Measurements from ENCODE around the gene C2orf68.
"Not testable (repeated sequence)": the region's sequence is repeated elsewhere in the genome, so short reads cannot be mapped to it uniquely, and the experiment has no call there.

C2orf68 gene

GRCh38 chr2:85594715-85595300 is 17.1 kb downstream of the C2orf68 start:
- Histone ChIP-seq H3K36me3 (ENCODE audit: control insufficient read depth, insufficient read depth, low read length) (peaks cover 7% of the 10 kb centered on the region), H3K9ac (ENCODE audit: low read length) (peak overlapping the region; percentile 39), H3K27ac (ENCODE audit: low read depth, low read length) (peak overlapping the region; percentile 75), H3K27me3 (ENCODE audit: control insufficient read depth, insufficient read depth, low read length) (no peaks in the 10 kb centered on the region), H3K4me1 (ENCODE audit: control insufficient read depth, insufficient read depth, low read length) (peaks cover 18% of the 10 kb centered on the region), H3K4me3 (ENCODE audit: low read length) (peak overlapping the region; percentile 81)

- H3K27me3 ChIP-seq (ENCODE audit: control insufficient read depth, insufficient read depth, low read length) = no peaks in the 10 kb centered on the region
- no peak overlapping the region for H3K27ac ChIP-seq (ENCODE audit: low read depth, low read length)
- no peak overlapping the region for H3K9ac ChIP-seq (ENCODE audit: low read length)
- H3K36me3 ChIP-seq (ENCODE audit: control insufficient read depth, insufficient read depth, low read length) = no peaks in the 10 kb centered on the region
- H3K4me1 ChIP-seq (ENCODE audit: control insufficient read depth, insufficient read depth, low read length) = peaks cover 18% of the 10 kb centered on the region
- H3K4me3 ChIP-seq (ENCODE audit: low read length) = no peak overlapping the region
Observed at GRCh38 chr2:85593023-85593422, 18.8 kb downstream of the C2orf68 start.

- H3K36me3 ChIP-seq (ENCODE audit: control insufficient read depth, insufficient read depth, low read length); H3K4me3 ChIP-seq (ENCODE audit: low read length); H3K27me3 ChIP-seq (ENCODE audit: control insufficient read depth, insufficient read depth, low read length); H3K9ac ChIP-seq (ENCODE audit: low read length); H3K27ac ChIP-seq (ENCODE audit: low read depth, low read length): not testable (repeated sequence)
- H3K4me1 ChIP-seq (ENCODE audit: control insufficient read depth, insufficient read depth, low read length) = peaks cover 18% of the 10 kb centered on the region
Observed at GRCh38 chr2:85592299-85592698, 19.6 kb downstream of the C2orf68 start.

GRCh38 chr2:85591563-85591962 is 20.3 kb downstream of the C2orf68 start:
- H3K4me1 ChIP-seq (ENCODE audit: control insufficient read depth, insufficient read depth, low read length) = peaks cover 15% of the 10 kb centered on the region
- no peak overlapping the region for H3K27ac ChIP-seq (ENCODE audit: low read depth, low read length)
- H3K4me3 ChIP-seq (ENCODE audit: low read length) = no peak overlapping the region
- no peaks in the 10 kb centered on the region for H3K36me3 ChIP-seq (ENCODE audit: control insufficient read depth, insufficient read depth, low read length)
- H3K9ac ChIP-seq (ENCODE audit: low read length) = no peak overlapping the region
- no peaks in the 10 kb centered on the region for H3K27me3 ChIP-seq (ENCODE audit: control insufficient read depth, insufficient read depth, low read length)

GRCh38 chr2:85590950-85591349 is 20.9 kb downstream of the C2orf68 start:
- Histone ChIP-seq H3K9ac (ENCODE audit: low read length) (no peak overlapping the region), H3K27me3 (ENCODE audit: control insufficient read depth, insufficient read depth, low read length) (no peaks in the 10 kb centered on the region), H3K4me1 (ENCODE audit: control insufficient read depth, insufficient read depth, low read length) (peaks cover 9% of the 10 kb centered on the region), H3K4me3 (ENCODE audit: low read length) (no peak overlapping the region), H3K27ac (ENCODE audit: low read depth, low read length) (peak overlapping the region; percentile 30), H3K36me3 (ENCODE audit: control insufficient read depth, insufficient read depth, low read length) (no peaks in the 10 kb centered on the region)

GRCh38 chr2:85589982-85590791 is 21.7 kb downstream of the C2orf68 start:
- H3K4me1 ChIP-seq (ENCODE audit: control insufficient read depth, insufficient read depth, low read length) = peaks cover 10% of the 10 kb centered on the region
- H3K4me3 ChIP-seq (ENCODE audit: low read length) = no peak overlapping the region
- no peak overlapping the region for H3K9ac ChIP-seq (ENCODE audit: low read length)
- no peaks in the 10 kb centered on the region for H3K36me3 ChIP-seq (ENCODE audit: control insufficient read depth, insufficient read depth, low read length)
- no peaks in the 10 kb centered on the region for H3K27me3 ChIP-seq (ENCODE audit: control insufficient read depth, insufficient read depth, low read length)
- H3K27ac ChIP-seq (ENCODE audit: low read depth, low read length) = peak overlapping the region; percentile 41

- peak overlapping the region; percentile 20 for H3K27ac ChIP-seq (ENCODE audit: low read depth, low read length)
- H3K4me1 ChIP-seq (ENCODE audit: control insufficient read depth, insufficient read depth, low read length) = peaks cover 8% of the 10 kb centered on the region
- H3K9ac ChIP-seq (ENCODE audit: low read length) = no peak overlapping the region
- H3K4me3 ChIP-seq (ENCODE audit: low read length) = no peak overlapping the region
- H3K27me3 ChIP-seq (ENCODE audit: control insufficient read depth, insufficient read depth, low read length) = no peaks in the 10 kb centered on the region
- H3K36me3 ChIP-seq (ENCODE audit: control insufficient read depth, insufficient read depth, low read length) = no peaks in the 10 kb centered on the region
Observed at GRCh38 chr2:85589181-85589580, 22.7 kb downstream of the C2orf68 start.

GRCh38 chr2:85588645-85589044 is 23.2 kb downstream of the C2orf68 start:
- Histone ChIP-seq H3K9ac (ENCODE audit: low read length) (no peak overlapping the region), H3K27me3 (ENCODE audit: control insufficient read depth, insufficient read depth, low read length) (no peaks in the 10 kb centered on the region), H3K4me1 (ENCODE audit: control insufficient read depth, insufficient read depth, low read length) (peaks cover 11% of the 10 kb centered on the region)

GRCh38 chr2:85588236-85588635 is 23.6 kb downstream of the C2orf68 start:
- Histone ChIP-seq H3K36me3 (ENCODE audit: control insufficient read depth, insufficient read depth, low read length) (no peaks in the 10 kb centered on the region), H3K9ac (ENCODE audit: low read length) (no peak overlapping the region), H3K4me1 (ENCODE audit: control insufficient read depth, insufficient read depth, low read length) (peaks cover 11% of the 10 kb centered on the region), H3K4me3 (ENCODE audit: low read length) (no peak overlapping the region), H3K27ac (ENCODE audit: low read depth, low read length) (no peak overlapping the region), H3K27me3 (ENCODE audit: control insufficient read depth, insufficient read depth, low read length) (no peaks in the 10 kb centered on the region)

More at GRCh38 chr2:85588645-85589044, 23.2 kb downstream of the C2orf68 start:
- no peak overlapping the region for H3K4me3 ChIP-seq (ENCODE audit: low read length)
- H3K27ac ChIP-seq (ENCODE audit: low read depth, low read length) = no peak overlapping the region
- H3K36me3 ChIP-seq (ENCODE audit: control insufficient read depth, insufficient read depth, low read length) = no peaks in the 10 kb centered on the region

GRCh38 chr2:85585781-85586105 is 26.1 kb downstream of the C2orf68 start:
- no peaks in the 10 kb centered on the region for H3K27me3 ChIP-seq (ENCODE audit: control insufficient read depth, insufficient read depth, low read length)
- H3K9ac ChIP-seq (ENCODE audit: low read length) = no peak overlapping the region
- H3K27ac ChIP-seq (ENCODE audit: low read depth, low read length) = peak overlapping the region; percentile 88

GRCh38 chr2:85584857-85585780 is 26.7 kb downstream of the C2orf68 start:
- peak overlapping the region; percentile 61 for H3K9ac ChIP-seq (ENCODE audit: low read length)
- peaks cover 11% of the 10 kb centered on the region for H3K4me1 ChIP-seq (ENCODE audit: control insufficient read depth, insufficient read depth, low read length)
- H3K27ac ChIP-seq (ENCODE audit: low read depth, low read length) = peak overlapping the region; percentile 88

More at GRCh38 chr2:85585781-85586105, 26.1 kb downstream of the C2orf68 start:
- Histone ChIP-seq H3K4me1 (ENCODE audit: control insufficient read depth, insufficient read depth, low read length) (peaks cover 11% of the 10 kb centered on the region), H3K4me3 (ENCODE audit: low read length) (peak overlapping the region; percentile 75), H3K36me3 (ENCODE audit: control insufficient read depth, insufficient read depth, low read length) (peaks cover 2% of the 10 kb centered on the region)

GRCh38 chr2:85584354-85584856 is 27.5 kb downstream of the C2orf68 start, which contains the start of gene VAMP5:
TSS of gene VAMP5 (plus strand) at chr2:85584431. CDS start at chr2:85584491, 60 bp downstream.
- Histone ChIP-seq H3K36me3 (ENCODE audit: control insufficient read depth, insufficient read depth, low read length) (peaks cover 2% of the 10 kb centered on the region), H3K27me3 (ENCODE audit: control insufficient read depth, insufficient read depth, low read length) (no peaks in the 10 kb centered on the region), H3K4me3 (ENCODE audit: low read length) (peak within 1 kb of the TSS; percentile 75), H3K9ac (ENCODE audit: low read length) (peak within 1 kb of the TSS; percentile 61), H3K27ac (ENCODE audit: low read depth, low read length) (peak within 1 kb of the TSS; percentile 88), H3K4me1 (ENCODE audit: control insufficient read depth, insufficient read depth, low read length) (peaks cover 11% of the 10 kb centered on the region)

More at GRCh38 chr2:85584857-85585780, 26.7 kb downstream of the C2orf68 start:
- Histone ChIP-seq H3K36me3 (ENCODE audit: control insufficient read depth, insufficient read depth, low read length) (peaks cover 2% of the 10 kb centered on the region), H3K27me3 (ENCODE audit: control insufficient read depth, insufficient read depth, low read length) (no peaks in the 10 kb centered on the region), H3K4me3 (ENCODE audit: low read length) (peak overlapping the region; percentile 75)
